Activated naive CD4-positive, alpha-beta T cell (primary cell): Measurements from ENCODE around the gene HDAC1.
"Not testable (repeated sequence)": the region's sequence is repeated elsewhere in the genome, so short reads cannot be mapped to it uniquely, and the experiment has no call there.

Source experiments
- DNase-seq, 4 experiments: peaks; one replicate each; lab custom pipeline; 2025; lab: John Stamatoyannopoulos, UW

The HDAC1 gene

GRCh38 chr1:32291708-32292538 lies at the start of gene HDAC1:
HDAC1 (plus strand) TSS chr1:32292083; CDS start chr1:32292170, 87 bp downstream.
- peak; percentile 83 to 95 (median 92) for DNase-seq

- no peak for DNase-seq
Observed at GRCh38 chr1:32242341-32242851, 49.5 kb upstream of the HDAC1 start.

DNA sequence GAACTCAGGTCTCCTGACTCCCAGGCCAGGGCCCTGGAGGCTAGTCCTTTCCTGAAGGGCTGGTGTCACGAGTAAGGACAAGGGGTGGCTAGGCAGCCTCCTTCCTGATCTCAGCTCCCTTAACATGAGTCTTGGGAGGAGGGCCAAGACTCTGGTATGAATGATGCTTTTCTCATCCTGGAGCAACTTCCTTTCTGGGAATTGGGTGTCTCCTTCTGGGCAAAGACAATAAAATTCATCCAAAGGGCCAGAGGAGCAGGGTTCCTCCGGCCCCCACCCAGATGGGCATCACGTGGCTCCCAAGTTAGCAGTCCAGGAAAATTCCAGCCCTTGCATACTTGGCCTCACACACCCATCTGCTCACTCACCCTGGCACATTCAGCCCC lies 45.0 kb upstream of the HDAC1 start, which contains the start of gene FAM167B:
TSS of gene FAM167B (plus strand) at position 335 of the 386 bp plus-strand sequence. CDS start 200 bp downstream, outside the sequence.
- DNase-seq: no peak

DNA sequence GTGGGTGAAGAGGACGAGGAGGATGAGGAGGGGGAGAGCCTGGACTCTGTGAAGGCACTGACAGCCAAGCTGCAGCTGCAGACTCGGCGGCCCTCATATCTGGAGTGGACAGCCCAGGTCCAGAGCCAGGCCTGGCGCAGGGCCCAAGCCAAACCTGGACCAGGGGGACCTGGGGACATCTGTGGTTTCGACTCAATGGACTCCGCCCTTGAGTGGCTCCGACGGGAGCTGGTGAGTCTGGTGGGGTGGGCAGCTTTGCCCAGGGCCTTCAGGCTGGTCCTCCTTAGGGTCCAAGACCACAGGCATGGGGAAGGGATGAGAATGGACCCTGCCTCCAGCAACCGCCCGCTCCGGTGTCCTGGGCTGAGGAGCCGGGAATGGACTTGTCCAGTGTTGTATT lies 44.4 kb upstream of the HDAC1 start:
- no peak for DNase-seq

DNA sequence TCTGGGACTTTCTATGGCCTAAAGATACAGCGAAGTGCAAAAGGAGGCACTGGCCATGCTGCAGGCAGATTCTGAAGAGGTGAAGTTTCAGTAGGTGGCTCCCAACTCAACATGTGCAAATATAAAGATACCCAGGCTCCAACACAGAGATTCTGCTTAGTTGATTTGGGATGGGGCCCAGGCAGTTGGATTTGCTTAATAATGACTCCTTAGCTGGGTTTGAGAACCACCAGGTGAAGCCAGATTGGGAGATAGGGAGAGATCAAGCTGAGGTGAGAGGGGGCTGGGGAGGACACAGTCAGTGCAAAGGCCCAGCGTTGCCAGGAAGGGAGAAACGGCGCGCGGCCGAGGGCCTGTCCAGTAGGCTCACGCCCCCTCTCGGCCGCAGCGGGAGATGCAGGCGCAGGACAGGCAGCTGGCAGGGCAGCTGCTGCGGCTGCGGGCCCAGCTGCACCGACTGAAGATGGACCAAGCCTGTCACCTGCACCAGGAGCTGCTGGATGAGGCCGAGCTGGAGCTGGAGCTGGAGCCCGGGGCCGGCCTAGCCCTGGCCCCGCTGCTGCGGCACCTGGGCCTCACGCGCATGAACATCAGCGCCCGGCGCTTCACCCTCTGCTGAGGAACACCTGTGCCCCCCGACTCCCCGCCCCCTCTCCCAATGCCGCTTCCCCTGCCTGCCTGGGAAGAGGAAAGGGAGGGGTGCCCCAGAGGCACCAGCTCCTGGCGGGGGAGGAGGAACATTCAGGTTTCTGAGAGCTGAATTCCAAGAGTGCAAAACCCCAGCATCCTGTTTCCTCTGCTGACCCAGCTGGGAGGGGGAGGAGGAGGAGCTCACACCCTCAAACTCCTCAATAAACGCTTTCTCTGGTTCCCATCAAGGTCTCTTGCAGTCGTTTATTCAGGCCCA lies 43.6 kb upstream of the HDAC1 start:
- DNase-seq: peak; percentile 41 to 60 (median 48)

GRCh38 chr1:32249831-32250525 lies 41.9 kb upstream of the HDAC1 start:
- DNase-seq: peak in 3 of 4 experiments; percentile 46 to 68 (median 64)

DNA sequence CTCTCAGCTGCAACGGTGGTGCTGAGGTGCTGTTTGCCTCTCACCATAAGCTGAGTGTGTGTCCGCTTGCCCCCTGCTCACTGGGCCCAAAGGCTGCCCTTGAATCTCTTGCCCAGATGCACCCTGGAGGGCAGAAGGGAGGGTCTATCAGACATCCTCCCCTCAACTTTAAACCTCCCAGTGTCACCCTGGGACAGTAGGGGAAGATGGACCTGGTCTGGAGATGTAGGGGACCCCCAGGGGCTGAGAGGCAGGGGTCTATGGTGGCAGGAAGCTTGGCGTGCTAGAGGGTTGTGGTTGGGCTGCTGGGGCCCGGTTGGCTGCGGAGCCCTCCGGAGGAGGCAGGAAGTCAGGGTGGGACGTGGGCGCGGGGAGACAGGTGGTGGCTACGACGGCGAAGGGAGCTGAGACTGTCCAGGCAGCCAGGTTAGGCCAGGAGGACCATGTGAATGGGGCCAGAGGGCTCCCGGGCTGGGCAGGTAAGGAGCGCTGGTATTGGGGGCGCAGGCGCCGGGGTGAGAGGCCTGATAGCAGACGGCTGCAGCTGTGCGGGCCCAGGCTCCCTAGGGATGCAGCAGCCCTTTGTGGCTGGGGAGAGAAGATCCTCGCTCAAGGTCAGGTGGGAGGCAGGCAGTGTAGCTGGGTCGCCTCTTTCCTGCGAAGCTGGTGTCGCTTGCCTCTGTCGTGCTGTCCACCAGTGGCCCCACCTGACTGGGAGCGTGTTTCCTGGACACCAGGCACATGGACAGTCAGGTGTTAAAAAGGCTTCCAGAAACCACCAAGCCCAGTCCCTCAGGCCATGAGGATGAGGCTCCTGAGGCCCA lies 40.8 kb upstream of the HDAC1 start, which contains the start of gene LCK:
TSS of gene LCK (plus strand) at position 373 of the 824 bp plus-strand sequence. CDS start 23,065 bp downstream, outside the sequence.
- DNase-seq: peak in 3 of 4 experiments; percentile 19 to 53 (median 37)

GRCh38 chr1:32255072-32256071 lies 36.5 kb upstream of the HDAC1 start:
- DNase-seq: no peak

GRCh38 chr1:32256473-32257226 lies 35.2 kb upstream of the HDAC1 start:
- DNase-seq: no peak

GRCh38 chr1:32257227-32257508 lies 34.7 kb upstream of the HDAC1 start:
- DNase-seq: no peak

- not testable (repeated sequence) for DNase-seq
Observed at GRCh38 chr1:32263236-32263593, 28.7 kb upstream of the HDAC1 start.

- no peak for DNase-seq
Observed at GRCh38 chr1:32263744-32264143, 28.1 kb upstream of the HDAC1 start.

DNA sequence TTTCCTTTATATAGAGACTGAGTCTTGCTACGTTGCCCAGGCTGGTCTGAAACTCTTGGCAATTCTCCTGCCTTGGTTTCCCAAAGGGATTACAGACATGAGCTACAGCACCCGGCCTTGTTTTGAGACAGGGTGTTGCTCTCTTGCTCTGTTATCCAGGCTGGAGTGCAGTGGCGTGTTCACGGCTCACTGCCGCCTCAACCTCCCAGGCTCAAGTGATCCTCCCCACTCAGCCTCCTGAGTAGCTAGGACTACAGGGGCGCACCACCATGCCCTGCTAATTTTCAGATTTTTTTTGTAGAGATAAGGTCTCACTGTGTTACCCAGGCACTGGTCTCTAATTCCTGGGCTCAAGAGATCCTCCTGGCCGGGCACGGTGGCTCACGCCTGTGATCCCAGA lies 26.0 kb upstream of the HDAC1 start:
- no peak for DNase-seq

DNA sequence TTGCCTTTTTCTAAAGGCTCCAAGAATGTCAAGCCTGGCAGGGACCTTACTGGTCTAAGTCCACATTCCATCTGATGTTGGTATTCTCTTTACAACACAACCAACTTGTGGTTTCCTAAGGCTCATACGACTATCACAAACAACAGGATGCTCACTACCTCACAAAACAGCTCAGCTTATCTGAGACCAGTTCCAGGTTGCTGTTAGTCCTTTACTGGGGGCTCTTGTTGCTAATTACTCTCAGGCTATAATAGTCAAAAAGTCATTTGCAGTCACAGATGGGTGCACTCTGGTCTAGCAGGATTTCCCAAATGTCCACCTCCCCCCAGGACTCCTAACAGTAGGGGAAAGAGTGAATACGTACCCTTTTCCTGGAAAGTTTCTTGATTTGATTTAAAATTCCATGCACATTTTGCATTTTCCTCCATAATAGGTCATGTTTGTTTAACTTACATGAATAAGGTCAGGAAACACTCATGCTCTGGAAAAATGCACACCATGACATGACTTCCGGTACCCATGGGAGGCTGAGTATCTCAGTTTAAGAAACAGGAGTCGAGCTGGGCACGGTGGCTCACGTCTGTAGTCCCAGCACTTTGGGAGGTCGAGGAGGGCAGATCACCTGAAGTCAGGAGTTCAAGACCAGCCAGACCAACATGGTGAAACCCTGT lies 24.8 kb upstream of the HDAC1 start:
- DNase-seq: no peak

DNA sequence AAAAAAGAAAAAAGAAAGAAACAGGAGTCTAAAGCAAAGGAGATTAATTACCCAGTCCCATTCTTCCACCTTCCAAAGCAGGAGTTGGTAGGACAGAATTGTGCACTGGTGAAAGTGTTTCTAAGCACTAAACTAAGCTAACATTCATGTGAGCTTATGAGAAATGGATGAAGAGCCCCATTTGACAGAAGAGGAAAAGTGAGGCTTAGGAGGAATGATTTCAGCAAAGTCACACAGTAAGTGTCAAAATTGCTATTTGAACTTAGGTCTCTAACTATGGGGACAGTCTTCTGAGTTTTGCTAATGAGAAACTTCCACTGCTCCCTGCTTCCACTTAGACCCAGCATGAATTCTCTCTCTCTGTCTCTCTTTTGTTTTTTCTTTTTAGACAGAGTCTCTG lies 22.1 kb upstream of the HDAC1 start:
- no peak for DNase-seq

- DNase-seq: peak in 2 of 4 experiments; percentile 6 to 23
Observed at GRCh38 chr1:32272557-32273390, 19.1 kb upstream of the HDAC1 start.

GRCh38 chr1:32273391-32274208 lies 18.3 kb upstream of the HDAC1 start:
- peak; percentile 32 to 79 (median 62) for DNase-seq
